H1 (cell line): Measurements from ENCODE around the gene RADX. TPM values are rescaled to one million over a fixed set of nuclear protein-coding genes. Genes with fewer than 3 reads are reported as not detected.

ENCODE experiments used
- CTCF ChIA-PET: fragments of 300-600 bp; sonication (Branson Sonifier 250); formaldehyde crosslinking; loops from one replicate; lab custom pipeline; 2021; ENCODE audit not compliant: partially characterized antibody; lab: Charles Lee
- POLR2A ChIA-PET: fragments of 300-600 bp; sonication (Branson Sonifier 250); formaldehyde crosslinking; loops from one replicate; lab custom pipeline; 2021; ENCODE audit warnings: inconsistent platforms; ENCODE audit not compliant: partially characterized antibody; lab: Charles Lee
- DNase-seq, 2 experiments: peaks; one replicate each; pipeline versions ENCODE4 v3.0.0 to v3.0.0-alpha.2; 2010 to 2022; ENCODE audit warnings: low spot score in 2 of 2, low read depth in 1 of 2, mixed read lengths in 1 of 2
- FAIRE-seq: peaks from 2 replicates; lab custom pipeline; 2011; peaks lifted over from hg19 to GRCh38; lab: Jason Lieb, UNC
- H2AFZ ChIP-seq: 2 replicates; pipeline ENCODE4 v1.8.1; 2012; ENCODE audit warnings: low read length, inconsistent platforms
- H2AK5ac ChIP-seq: 2 replicates; pipeline ENCODE4 v1.6.1; 2013; ENCODE audit warnings: low read depth, low read length
- H2BK120ac ChIP-seq: replicated peaks from 2 replicates; pipeline ENCODE3; 2013; ENCODE audit warnings: low read depth, low read length, inconsistent platforms
- H2BK12ac ChIP-seq: 2 replicates; pipeline ENCODE4 v1.6.1; 2013; ENCODE audit warnings: low read depth, low read length
- H2BK15ac ChIP-seq: 2 replicates; pipeline ENCODE4 v1.6.1; 2013; ENCODE audit warnings: low read length
- H2BK20ac ChIP-seq: 2 replicates; pipeline ENCODE4 v1.6.1; 2013; ENCODE audit warnings: low read length
- H2BK5ac ChIP-seq: 2 replicates; pipeline ENCODE4 v1.6.1; 2013; ENCODE audit warnings: low read depth, low read length
- H3K14ac ChIP-seq: 2 replicates; pipeline ENCODE4 v1.6.1; 2013; ENCODE audit warnings: inconsistent platforms; ENCODE audit not compliant: insufficient read length
- H3K18ac ChIP-seq: 2 replicates; pipeline ENCODE4 v1.6.1; 2013; ENCODE audit warnings: low read length; ENCODE audit errors: extremely low read depth
- H3K23ac ChIP-seq: 2 replicates; pipeline ENCODE4 v1.6.1; 2013; ENCODE audit warnings: inconsistent platforms; ENCODE audit not compliant: insufficient read length
- H3K23me2 ChIP-seq: 2 replicates; pipeline ENCODE4 v1.6.1; 2013; ENCODE audit warnings: low read depth, low read length
- H3K27ac ChIP-seq: 2 replicates; pipeline ENCODE4 v1.6.1; 2011; ENCODE audit warnings: low read depth, low read length, inconsistent platforms
- H3K27me3 ChIP-seq, 4 experiments: replicated peaks in 1 of 4; 1 replicate in 1 of 4; 2 replicates in 3 of 4; pipeline versions ENCODE4 v1.6.1 to v1.8.1; 2011 to 2013; ENCODE audit warnings: low read length in 3 of 4, mild to moderate bottlenecking in 3 of 4, inconsistent platforms in 2 of 4, mixed read lengths in 2 of 4, moderate library complexity in 1 of 4; ENCODE audit not compliant: control insufficient read depth in 3 of 4, insufficient read depth in 3 of 4; ENCODE audit errors: extremely low read depth in 1 of 4
- H3K36me3 ChIP-seq, 4 experiments: 2 replicates each; pipeline versions ENCODE4 v1.6.1 to v1.8.1; 2011 to 2013; ENCODE audit warnings: mild to moderate bottlenecking in 4 of 4, low read length in 3 of 4, moderate library complexity in 2 of 4, control low read depth in 1 of 4, inconsistent platforms in 1 of 4; ENCODE audit not compliant: insufficient read depth in 4 of 4, control insufficient read depth in 2 of 4
- H3K4ac ChIP-seq: replicated peaks from 2 replicates; pipeline ENCODE3; 2013; ENCODE audit warnings: low read length, low read depth, mixed read lengths, inconsistent platforms; ENCODE audit not compliant: insufficient read length
- H3K4me1 ChIP-seq, 4 experiments: replicated peaks in 1 of 4; 1 replicate in 1 of 4; 2 replicates in 3 of 4; pipeline versions ENCODE4 v1.6.1 to v1.8.1; 2011 to 2013; ENCODE audit warnings: low read length in 3 of 4, inconsistent platforms in 2 of 4, mixed read lengths in 1 of 4; ENCODE audit not compliant: insufficient read depth in 4 of 4, control insufficient read depth in 3 of 4
- H3K4me2 ChIP-seq, 2 experiments: 2 replicates each; pipeline versions ENCODE4 v1.6.1 to v1.8.1; 2011 to 2013; ENCODE audit warnings: low read depth in 2 of 2, low read length in 2 of 2, control low read depth in 1 of 2, inconsistent platforms in 1 of 2, mild to moderate bottlenecking in 1 of 2; ENCODE audit not compliant: insufficient read depth in 1 of 2
- H3K4me3 ChIP-seq, 4 experiments: fragments of 200-600, 300-600 bp in 1 of 4; sonication (generic), shearing (Covaris generic), sonication (Bioruptor Twin) in 1 of 4; 2 replicates each; pipeline versions ENCODE4 v1.5.1 to v1.8.1; 2011 to 2016; ENCODE audit warnings: low read length in 4 of 4, low read depth in 3 of 4, control low read depth in 2 of 4, inconsistent platforms in 2 of 4, mild to moderate bottlenecking in 2 of 4, mixed read lengths in 1 of 4, moderate library complexity in 1 of 4; ENCODE audit not compliant: insufficient read depth in 2 of 4; ENCODE audit errors: extremely low read depth in 1 of 4
- H3K56ac ChIP-seq: replicated peaks from 2 replicates; pipeline ENCODE3; 2013; ENCODE audit warnings: low read depth, mild to moderate bottlenecking, mixed read lengths, low read length, inconsistent platforms; ENCODE audit not compliant: insufficient read length
- H3K79me1 ChIP-seq: 2 replicates; pipeline ENCODE4 v1.6.1; 2013; ENCODE audit warnings: low read depth, low read length, control low read depth
- H3K79me2 ChIP-seq, 2 experiments: 2 replicates each; pipeline versions ENCODE4 v1.6.1 to v1.8.1; 2012 to 2013; ENCODE audit warnings: low read length in 2 of 2, mild to moderate bottlenecking in 2 of 2, inconsistent platforms in 1 of 2; ENCODE audit not compliant: insufficient read depth in 2 of 2, control insufficient read depth in 1 of 2
- H3K9ac ChIP-seq, 4 experiments: replicated peaks in 1 of 4; 1 replicate in 1 of 4; 2 replicates in 3 of 4; pipeline versions ENCODE4 v1.6.1 to v1.8.1; 2011 to 2013; ENCODE audit warnings: low read depth in 3 of 4, low read length in 3 of 4, control low read depth in 2 of 4, mild to moderate bottlenecking in 2 of 4, moderate library complexity in 2 of 4, inconsistent platforms in 1 of 4; ENCODE audit errors: extremely low read depth in 1 of 4
- H3K9me3 ChIP-seq, 2 experiments: 2 replicates each; pipeline versions ENCODE4 v1.6.1 to v1.8.1; 2012 to 2013; ENCODE audit warnings: mild to moderate bottlenecking in 2 of 2, moderate library complexity in 2 of 2, control low read depth in 1 of 2, inconsistent platforms in 1 of 2, low read depth in 1 of 2, low read length in 1 of 2, mixed read lengths in 1 of 2; ENCODE audit not compliant: insufficient read depth in 2 of 2
- H4K20me1 ChIP-seq, 2 experiments: replicated peaks in 1 of 2; 2 replicates each; pipeline versions ENCODE3 to v1.8.1; 2011 to 2013; ENCODE audit warnings: inconsistent platforms in 2 of 2, low read length in 2 of 2, mild to moderate bottlenecking in 1 of 2; ENCODE audit not compliant: insufficient read depth in 2 of 2, control insufficient read depth in 1 of 2
- H4K5ac ChIP-seq: 2 replicates; pipeline ENCODE4 v1.6.1; 2013; ENCODE audit warnings: low read length, low read depth, mixed read lengths, inconsistent platforms; ENCODE audit not compliant: insufficient read length
- H4K8ac ChIP-seq: 2 replicates; pipeline ENCODE4 v1.8.0; 2013; ENCODE audit warnings: mild to moderate bottlenecking, moderate library complexity, low read length, inconsistent platforms; ENCODE audit not compliant: insufficient read depth; ENCODE audit errors: extremely low read depth
- H4K91ac ChIP-seq: replicated peaks from 2 replicates; pipeline ENCODE3; 2013; ENCODE audit warnings: low read length, mixed read lengths, inconsistent platforms; ENCODE audit not compliant: insufficient read length
- CHD1 ChIP-seq: IDR thresholded peaks from 2 replicates; pipeline ENCODE4 v1.6.1; 2012; ENCODE audit warnings: low read depth, low read length, improper control_type of control experiment
- SP4 ChIP-seq: IDR thresholded peaks from 2 replicates; pipeline ENCODE4 v1.6.1; 2012; ENCODE audit warnings: low read length, inconsistent platforms
- WGBS, 2 experiments: shearing (Covaris generic) in 1 of 2; methylation state at CpG; one replicate each; pipeline versions ENCODE4 v1.1.6 to v1.1.7; 2013 to 2015; ENCODE audit warnings: low lambda C conversion rate in 2 of 2, mixed read lengths in 2 of 2, inconsistent platforms in 1 of 2, low coverage in 1 of 2, missing lambda C conversion rate in 1 of 2; ENCODE audit not compliant: insufficient replicate concordance in 2 of 2, insufficient coverage in 1 of 2, insufficient read length in 1 of 2; ENCODE audit errors: extremely low coverage in 1 of 2, missing lambda C conversion rate in 1 of 2; 5-methylcytosine and 5-hydroxymethylcytosine counted together
- polyA plus RNA-seq, 7 experiments: library from polyadenylated mRNA; depleted of rRNA in 3 of 7; stranded (reverse) in 5 of 7; unstranded in 2 of 7; fragments of >200 nt in 5 of 7; fragments of 200-250 nt in 2 of 7; gene quantifications; 1 replicate in 5 of 7; 2 replicates in 1 of 7; 4 replicates in 1 of 7; pipeline versions ENCODE4 v1.2.1 to v1.2.3, GENCODE V29; 2011 to 2013; ENCODE audit warnings: missing spikeins in 2 of 7, mixed read lengths in 2 of 7
- total RNA-seq: library from RNA; stranded (reverse); fragmentation: NEBNext Ultra II Directional; extraction: Animal tissue kit (Norgen Biotek cat#: 25700); gene quantifications from 2 replicates; pipeline ENCODE4 v1.2.1, GENCODE V29; 2021

The RADX gene
- total and polyA plus RNA-seq, 2 of the 8 experiments (the other 6 are each of a cell fraction or from before 2014, with no cell fraction given), result 1.7 to 4.5 TPM

- Histone ChIP-seq H4K8ac (no peak overlapping the region), H2AK5ac (no peak overlapping the region), H3K9ac (no peak overlapping the region), H3K9me3 (no peaks in the 10 kb centered on the region), H3K56ac (no peak overlapping the region), H3K14ac (no peak overlapping the region), H3K27me3 (no peaks in the 10 kb centered on the region; a peak in 1 of 7 replicates), H3K36me3 (no peaks in the 10 kb centered on the region), H2BK120ac (no peak overlapping the region), H3K4me2 (peak overlapping the region; percentile 70 to 84), H3K18ac (no peak overlapping the region), H3K4ac (no peak overlapping the region), H3K4me1 (0 out of 7 replicates have a peak, but pooled peaks cover 0 to 2% (median 0%) of the 10 kb centered on the region in 4 experiments), H3K79me1 (no peaks in the 10 kb centered on the region), H3K27ac (no peak overlapping the region), H4K91ac (no peak overlapping the region), H3K79me2 (no peaks in the 10 kb centered on the region), H3K4me3 (peak overlapping the region; percentile 57 to 74 (median 63); a peak in 7 of 8 replicates), H4K5ac (no peak overlapping the region), H3K23ac (no peak overlapping the region), H2AFZ (peak overlapping the region; percentile 44; the same call in 1 of the 2 replicates), H4K20me1 (no peaks in the 10 kb centered on the region), H2BK5ac (no peak overlapping the region), H3K23me2 (peaks cover 2% of the 10 kb centered on the region; the same call in 1 of the 2 replicates), H2BK20ac (no peak overlapping the region), H2BK12ac (no peak overlapping the region), H2BK15ac (no peak overlapping the region)
- FAIRE-seq, result no peak
- CTCF ChIA-PET, result interaction anchor here (0.6 kb wide), 1 partner anchor 96 kb away, joined by 4 read pairs; no protein-coding TSS in a partner anchor
- DNase-seq, result no peak
- 14% methylated on average over 1 of the region's 1 CpG; no CpG with 5 or more reads in 1 of the 2 experiments for WGBS, 2 experiments
- POLR2A ChIA-PET, result no interaction called here
- TF ChIP-seq CHD1 (no peak), SP4 (no peak)
Observed at GRCh38 chrX:106611317-106611678, 480 bp upstream of the RADX start.
